Panc1 (cell line): ENCODE results near the gene GNAO1. TPM values are rescaled to one million over a fixed set of nuclear protein-coding genes. Genes with fewer than 3 reads are reported as not detected.

ENCODE experiments used
- ATAC-seq: fragments of 200-7000 bp; cut with Tn5 transposase; 2 replicates; pipeline ENCODE4 v1.9.1; 2020; ENCODE audit warnings: mild to moderate bottlenecking, moderate library complexity
- BruUV-seq: library from RNA; stranded (reverse); fragments of 400-500 nt; replicated peaks from 2 replicates; lab custom pipeline; 2021; lab: Mats Ljungman, UMichigan
- CTCF ChIA-PET: fragments of 300-600 bp; sonication (Branson Sonifier 250); formaldehyde crosslinking; loops from one replicate; lab custom pipeline; 2022; ENCODE audit warnings: antibody characterized with exemption; lab: Charles Lee
- POLR2A ChIA-PET: fragments of 300-600 bp; sonication (Branson Sonifier 250); formaldehyde crosslinking; loops from one replicate; lab custom pipeline; 2022; ENCODE audit warnings: antibody characterized with exemption; lab: Charles Lee
- DNase-seq: peaks from one replicate; pipeline ENCODE4 v3.0.0-alpha.2; 2010; ENCODE audit warnings: low read depth, low spot score
- H3K27ac ChIP-seq: 2 replicates; pipeline ENCODE4 v1.5.1; 2011; ENCODE audit warnings: mild to moderate bottlenecking, low read length, inconsistent platforms
- H3K27me3 ChIP-seq: fragments of 200-500 bp; sonication (Bioruptor generic); 2 replicates; pipeline ENCODE4 v1.6.0; 2014; ENCODE audit warnings: low read length, inconsistent platforms; ENCODE audit not compliant: control insufficient read depth, insufficient read depth
- H3K36me3 ChIP-seq: fragments of 200-500 bp; sonication (Bioruptor generic); 2 replicates; pipeline ENCODE4 v1.5.1; 2014; ENCODE audit warnings: inconsistent platforms, mild to moderate bottlenecking, low read length, moderate library complexity; ENCODE audit not compliant: control insufficient read depth, insufficient read depth
- H3K4me1 ChIP-seq: 2 replicates; pipeline ENCODE4 v1.5.1; 2011; ENCODE audit warnings: inconsistent platforms, mild to moderate bottlenecking, low read length, moderate library complexity; ENCODE audit not compliant: control insufficient read depth, insufficient read depth
- H3K4me3 ChIP-seq, 2 experiments: 2 replicates each; pipeline ENCODE4 v1.5.1; 2011 to 2012; ENCODE audit warnings: low read depth in 2 of 2, low read length in 2 of 2, mild to moderate bottlenecking in 2 of 2, inconsistent platforms in 1 of 2, moderate library complexity in 1 of 2
- H3K9me3 ChIP-seq: fragments of 200-500 bp; sonication (Bioruptor generic); 2 replicates; pipeline ENCODE4 v1.5.1; 2014; ENCODE audit warnings: low read depth, mild to moderate bottlenecking, inconsistent platforms, low read length, moderate library complexity; ENCODE audit not compliant: control insufficient read depth, insufficient read depth
- CTCF ChIP-seq: fragments of 450-650 bp; IDR thresholded peaks from 2 replicates; pipeline ENCODE4 v1.5.1; 2017; ENCODE audit warnings: mild to moderate bottlenecking
- POLR2AphosphoS5 ChIP-seq: IDR thresholded peaks from 2 replicates; pipeline ENCODE4 v1.6.1; 2012; ENCODE audit warnings: mild to moderate bottlenecking, low read depth, low read length, moderate library complexity
- REST ChIP-seq, 2 experiments: IDR thresholded peaks; 2 replicates each; pipeline ENCODE4 v1.6.1; 2011 to 2012; ENCODE audit warnings: low read depth in 2 of 2, control low read depth in 1 of 2, low read length in 1 of 2, mild to moderate bottlenecking in 1 of 2, moderate library complexity in 1 of 2; ENCODE audit not compliant: insufficient read depth in 1 of 2
- SIN3A ChIP-seq: IDR thresholded peaks from 2 replicates; pipeline ENCODE4 v1.6.1; 2012; ENCODE audit warnings: low read depth, mild to moderate bottlenecking, low read length, moderate library complexity, borderline replicate concordance; ENCODE audit not compliant: insufficient read depth
- TCF7L2 ChIP-seq: IDR thresholded peaks from 2 replicates; pipeline ENCODE4 v1.6.1; 2011; ENCODE audit warnings: mild to moderate bottlenecking, low read depth, low read length, inconsistent platforms
- in situ Hi-C: cut with HindIII; loops from 2 replicates; pipeline ENCODE4 v1.10.0; 2016; ENCODE audit warnings: low sequenced_read_pairs, low pct_unique_long_range_greater_than_20kb
- intact Hi-C: fragments of 100-400 bp; cut with micrococcal nuclease; formaldehyde crosslinking; loops from one replicate; pipeline ENCODE4 v1.10.0; 2022; ENCODE audit not compliant: unreplicated experiment
- total RNA-seq: library from RNA; stranded (reverse); gene quantifications from one replicate; pipeline ENCODE4 v1.2.1, GENCODE V29; 2021; ENCODE audit not compliant: unreplicated experiment

GNAO1 gene
- total RNA-seq, 1 experiment from 2014 or later: 33.4 TPM

GRCh38 chr16:56143666-56144065 lies 47.6 kb upstream of the GNAO1 start:
- intact Hi-C loops (no loop called here), in situ Hi-C loops (no loop called here)
- BruUV-seq: no TSS peak
- TF ChIP-seq CTCF (no peak), POLR2AphosphoS5 (no peak), REST (IDR thresholded peaks at IDR 0.05; ENCODE audit: insufficient read depth in 1 of 2, low read depth in 2 of 2, low read length in 1 of 2) (no peak), TCF7L2 (no peak), SIN3A (no peak)
- ChIA-PET POLR2A (no interaction called here), CTCF (no interaction called here)
- DNase-seq (no peak), ATAC-seq (no peak)
- no peaks in the 10 kb centered on the region for H3K9me3 ChIP-seq
- H3K27ac ChIP-seq: no peak overlapping the region
- H3K27me3 ChIP-seq: no peaks in the 10 kb centered on the region
- no peaks in the 10 kb centered on the region for H3K4me1 ChIP-seq
- H3K4me3 ChIP-seq: no peak overlapping the region
- no peaks in the 10 kb centered on the region for H3K36me3 ChIP-seq

DNA sequence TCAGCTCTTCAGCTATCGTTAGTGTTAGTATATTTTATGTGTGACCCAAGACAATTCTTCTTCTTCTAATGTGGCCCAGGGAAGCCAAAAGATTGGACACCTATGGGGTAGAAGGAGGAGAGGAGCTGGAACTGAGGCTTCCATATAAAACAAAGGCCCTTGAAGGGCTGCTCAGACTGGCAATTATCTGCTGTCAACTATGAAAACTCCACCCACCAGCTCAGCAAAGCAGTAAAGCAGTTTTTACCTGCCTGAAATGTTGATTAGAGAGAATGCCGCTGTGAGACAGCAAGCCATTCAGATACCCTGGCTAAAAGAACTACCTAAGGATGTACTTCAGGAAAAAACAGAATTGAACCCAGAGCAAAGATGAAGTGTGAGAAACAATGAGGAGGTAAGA lies 45.9 kb upstream of the GNAO1 start:
- Histone ChIP-seq H3K27ac (no peak overlapping the region), H3K27me3 (no peaks in the 10 kb centered on the region), H3K4me3 (no peak overlapping the region), H3K36me3 (no peaks in the 10 kb centered on the region), H3K4me1 (no peaks in the 10 kb centered on the region), H3K9me3 (no peaks in the 10 kb centered on the region)
- CTCF ChIA-PET: no interaction called here
- BruUV-seq: no TSS peak
- DNase-seq (no peak), ATAC-seq (no peak)
- in situ Hi-C loops: no loop called here
- POLR2A ChIA-PET: no interaction called here
- TF ChIP-seq REST (IDR thresholded peaks at IDR 0.05; ENCODE audit: insufficient read depth in 1 of 2, low read depth in 2 of 2, low read length in 1 of 2): no peak
- TF ChIP-seq TCF7L2: no peak
- TF ChIP-seq CTCF: no peak
- no peak for TF ChIP-seq SIN3A
- TF ChIP-seq POLR2AphosphoS5: no peak
- intact Hi-C loops: no loop called here
